CD4-positive, CD25-positive, alpha-beta regulatory T cell (primary cell): ENCODE data around the gene STARD10. TPM values are rescaled to one million over a fixed set of nuclear protein-coding genes. Genes with fewer than 3 reads are reported as not detected.
"Not testable (repeated sequence)": the region's sequence is repeated elsewhere in the genome, so short reads cannot be mapped to it uniquely, and the experiment has no call there.

ENCODE experiments used
- ATAC-seq, 2 donors: fragments of 150-1000 bp; cut with Tn5 transposase; one replicate each; pipeline ENCODE4 v1.10.0; 2021; ENCODE audit warnings: low read depth in 2 of 2, moderate number of reproducible peaks in 2 of 2, moderate library complexity in 1 of 2
- DNase-seq, 3 donors: peaks; one replicate each; pipeline versions ENCODE4 v3.0.0 to v3.0.0-alpha.2; 2012 to 2022; ENCODE audit warnings: mixed read lengths in 1 of 3
- H3K27ac ChIP-seq: one replicate; pipeline ENCODE4 v1.7.0; 2013; ENCODE audit warnings: mild to moderate bottlenecking, low read length; ENCODE audit not compliant: insufficient read depth, poor library complexity, severe bottlenecking
- H3K27me3 ChIP-seq: one replicate; pipeline ENCODE4 v1.7.0; 2013; ENCODE audit warnings: low read length; ENCODE audit not compliant: control insufficient read depth, insufficient read depth
- H3K36me3 ChIP-seq: one replicate; pipeline ENCODE4 v1.7.0; 2013; ENCODE audit warnings: mild to moderate bottlenecking, low read length, moderate library complexity; ENCODE audit not compliant: control insufficient read depth, insufficient read depth
- H3K4me1 ChIP-seq: 2 replicates; pipeline ENCODE4 v1.7.0; 2013; ENCODE audit warnings: mild to moderate bottlenecking, low read length; ENCODE audit not compliant: insufficient read depth, control insufficient read depth, poor library complexity, severe bottlenecking
- H3K4me3 ChIP-seq: one replicate; pipeline ENCODE4 v1.7.0; 2013; ENCODE audit warnings: low read depth, mild to moderate bottlenecking, low read length, moderate library complexity
- H3K9me3 ChIP-seq, 2 experiments: 1 replicate in 1 of 2; 2 replicates in 1 of 2; pipeline ENCODE4 v1.7.0; 2013; ENCODE audit warnings: low read length in 2 of 2, mild to moderate bottlenecking in 1 of 2, moderate library complexity in 1 of 2; ENCODE audit not compliant: control insufficient read depth in 2 of 2
- H3K27ac Mint-ChIP-seq, 3 donors: one replicate each; pipeline ENCODE4 v1.8.0; 2020 to 2022; ENCODE audit warnings: mild to moderate bottlenecking in 3 of 3, mixed read lengths in 3 of 3, moderate library complexity in 2 of 3
- H3K27me3 Mint-ChIP-seq: one replicate; pipeline ENCODE4 v1.8.0; 2022; ENCODE audit warnings: mild to moderate bottlenecking, mixed read lengths
- H3K36me3 Mint-ChIP-seq: one replicate; pipeline ENCODE4 v1.8.0; 2020; ENCODE audit warnings: mixed read lengths
- H3K4me1 Mint-ChIP-seq, 4 donors: one replicate each; pipeline ENCODE4 v1.8.0; 2020 to 2022; ENCODE audit warnings: mixed read lengths in 4 of 4, mild to moderate bottlenecking in 1 of 4
- H3K4me3 Mint-ChIP-seq, 4 donors: one replicate each; pipeline ENCODE4 v1.8.0; 2020 to 2022; ENCODE audit warnings: mild to moderate bottlenecking in 4 of 4, mixed read lengths in 4 of 4, moderate library complexity in 3 of 4
- H3K9me3 Mint-ChIP-seq, 7 donors: one replicate each; pipeline ENCODE4 v1.8.0; 2020 to 2022; ENCODE audit warnings: mixed read lengths in 7 of 7, mild to moderate bottlenecking in 3 of 7, moderate library complexity in 2 of 7
- polyA plus RNA-seq, 4 donors: library from polyadenylated mRNA; unstranded; fragments of 300-500 nt; fragmentation: Illumina TruSeq; gene quantifications; one replicate each; pipeline ENCODE4 v1.2.3, GENCODE V29; 2021
- total RNA-seq: library from RNA; stranded (reverse); gene quantifications from one replicate; pipeline ENCODE4 v1.2.3, GENCODE V29; 2022

STARD10 gene
- total and polyA plus RNA-seq, 5 donors from 2014 or later, result 11.2 to 16.8 (median 13.9) TPM

- Histone ChIP-seq H3K4me1 (peaks cover 19% of the 10 kb centered on the region), H3K36me3 (no peaks in the 10 kb centered on the region), H3K9me3 (no peaks in the 10 kb centered on the region), H3K27ac (peak overlapping the region; percentile 99), H3K4me3 (peak overlapping the region; percentile 82), H3K27me3 (no peaks in the 10 kb centered on the region)
- Mint-ChIP-seq H3K4me3 (peak overlapping the region; percentile 95 to 99 (median 98)), H3K27ac (peak overlapping the region; percentile 96 to 100 (median 99)), H3K36me3 (no peaks in the 10 kb centered on the region), H3K27me3 (no peaks in the 10 kb centered on the region), H3K9me3 (no peaks in the 10 kb centered on the region), H3K4me1 (peaks cover 10 to 29% (median 21%) of the 10 kb centered on the region in 4 donors)
- DNase-seq (peak in 1 of 3 donors; percentile 12), ATAC-seq (no peak)
Measured at GRCh38 chr11:72793076-72793424, 797 bp downstream of the STARD10 start.

- Histone ChIP-seq H3K4me1 (peaks cover 19% of the 10 kb centered on the region), H3K36me3 (no peaks in the 10 kb centered on the region), H3K4me3 (peak overlapping the region; percentile 82), H3K27me3 (no peaks in the 10 kb centered on the region), H3K9me3 (no peaks in the 10 kb centered on the region), H3K27ac (peak overlapping the region; percentile 99)
- Mint-ChIP-seq H3K4me3 (peak overlapping the region; percentile 51 to 99 (median 96)), H3K27ac (peak overlapping the region; percentile 96 to 100 (median 99)), H3K36me3 (no peaks in the 10 kb centered on the region), H3K4me1 (peaks cover 10 to 29% (median 21%) of the 10 kb centered on the region in 4 donors), H3K9me3 (no peaks in the 10 kb centered on the region), H3K27me3 (peaks cover 4% of the 10 kb centered on the region)
- DNase-seq (no peak), ATAC-seq (no peak)
Measured at GRCh38 chr11:72792437-72793021, 1.3 kb downstream of the STARD10 start.

DNA sequence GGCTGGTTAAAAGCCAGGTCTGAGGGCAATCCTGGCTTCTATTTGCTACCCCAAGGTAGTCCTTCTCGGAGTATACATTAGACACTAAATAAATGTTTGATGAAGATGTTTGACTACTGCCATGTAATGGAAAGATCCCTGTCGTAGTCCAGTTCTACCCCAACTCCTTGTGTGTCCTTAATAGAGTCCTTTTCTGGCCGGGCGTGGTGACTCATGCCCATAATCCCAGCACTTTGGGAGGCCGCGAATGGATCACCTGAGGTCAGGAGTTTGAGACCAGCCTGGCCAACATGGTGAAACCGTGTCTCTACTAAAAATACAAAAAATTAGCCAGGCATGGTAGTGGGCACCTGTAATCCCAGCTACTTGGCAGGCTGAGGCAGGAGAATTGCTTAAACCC, 2.6 kb downstream of the STARD10 start:
- peak overlapping the region in 1 of 4 donors; percentile 51 for H3K4me3 Mint-ChIP-seq
- not testable (repeated sequence) for ATAC-seq, H3K9me3 Mint-ChIP-seq, H3K27ac ChIP-seq, DNase-seq, H3K27me3 ChIP-seq, H3K27me3 Mint-ChIP-seq, H3K36me3 ChIP-seq, H3K36me3 Mint-ChIP-seq, H3K4me3 ChIP-seq, H3K9me3 ChIP-seq
- H3K4me1 ChIP-seq, result peaks cover 19% of the 10 kb centered on the region
- peaks cover 10 to 29% (median 21%) of the 10 kb centered on the region in 4 donors for H3K4me1 Mint-ChIP-seq
- peak overlapping the region in 2 of 3 donors; percentile 48 to 73 for H3K27ac Mint-ChIP-seq

DNA sequence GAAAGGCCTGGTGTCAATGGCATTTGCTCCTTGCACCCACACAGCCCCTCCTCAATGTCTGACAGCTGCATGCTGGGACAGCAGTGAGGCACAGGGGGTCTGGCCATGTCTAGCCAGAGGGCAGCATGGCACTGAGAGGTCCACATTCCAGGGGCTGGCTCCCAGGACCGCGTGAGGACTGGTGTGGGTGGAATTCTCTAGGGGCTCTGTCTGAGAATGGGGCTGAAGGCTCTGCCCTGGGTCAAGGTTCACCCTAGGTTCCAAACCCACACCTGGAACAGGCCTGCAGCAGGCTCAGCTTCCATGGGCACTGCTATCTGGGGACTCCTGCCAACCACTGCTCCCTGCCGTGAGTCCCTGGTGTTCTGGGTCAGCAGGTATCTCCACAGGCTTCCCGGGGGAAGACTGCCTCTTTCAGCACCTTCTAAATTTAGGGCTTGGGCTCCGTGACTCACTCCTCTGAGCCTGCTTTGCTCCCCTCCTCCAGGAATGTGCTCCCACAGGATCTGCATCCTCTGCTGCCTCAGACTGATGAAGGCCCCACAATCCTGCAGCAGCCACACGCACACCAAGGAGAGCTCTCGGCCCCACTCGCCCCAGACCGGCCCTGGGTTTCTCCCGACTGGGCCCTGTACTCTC, 4.2 kb downstream of the STARD10 start:
- DNase-seq (no peak), ATAC-seq (no peak)
- Mint-ChIP-seq H3K4me3 (peak overlapping the region in 1 of 4 donors; percentile 32), H3K36me3 (no peaks in the 10 kb centered on the region), H3K27me3 (peaks cover 4% of the 10 kb centered on the region), H3K4me1 (peaks cover 7 to 29% (median 19%) of the 10 kb centered on the region in 4 donors), H3K9me3 (no peaks in the 10 kb centered on the region), H3K27ac (no peak overlapping the region)
- Histone ChIP-seq H3K4me3 (no peak overlapping the region), H3K27me3 (no peaks in the 10 kb centered on the region), H3K4me1 (peaks cover 18% of the 10 kb centered on the region), H3K9me3 (no peaks in the 10 kb centered on the region), H3K27ac (no peak overlapping the region), H3K36me3 (no peaks in the 10 kb centered on the region)

DNA sequence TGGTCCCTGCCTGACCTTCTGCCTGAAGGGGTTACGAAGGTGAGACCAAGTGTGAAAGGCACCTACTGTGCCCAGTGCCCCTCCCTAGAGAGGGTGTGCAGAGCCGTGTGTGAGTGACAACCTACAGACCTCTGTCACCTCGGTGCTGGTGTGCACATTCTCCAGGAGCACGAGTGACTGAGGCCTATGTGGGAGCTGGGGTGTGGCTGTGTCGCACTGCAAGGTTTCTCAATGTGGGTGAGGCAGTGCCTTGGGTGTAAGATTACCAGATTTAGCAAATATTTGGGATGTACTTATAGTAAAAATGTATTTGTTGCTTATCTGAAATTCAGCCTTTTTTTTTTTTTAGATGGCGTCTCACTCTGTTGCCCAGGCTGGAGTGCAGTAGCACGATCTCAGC, 5.6 kb downstream of the STARD10 start:
- no peaks in the 10 kb centered on the region for H3K36me3 Mint-ChIP-seq
- Histone ChIP-seq H3K4me1 (peaks cover 7% of the 10 kb centered on the region), H3K4me3 (no peak overlapping the region), H3K9me3 (no peaks in the 10 kb centered on the region), H3K36me3 (no peaks in the 10 kb centered on the region), H3K27me3 (no peaks in the 10 kb centered on the region), H3K27ac (no peak overlapping the region)
- peaks cover under 1 to 19% (median 9%) of the 10 kb centered on the region in 4 donors for H3K4me1 Mint-ChIP-seq
- H3K9me3 Mint-ChIP-seq, result no peaks in the 10 kb centered on the region
- peaks cover 4% of the 10 kb centered on the region for H3K27me3 Mint-ChIP-seq
- no peak for ATAC-seq
- H3K27ac Mint-ChIP-seq, result peak overlapping the region in 1 of 3 donors; percentile 60
- no peak overlapping the region for H3K4me3 Mint-ChIP-seq
- DNase-seq, result no peak

GRCh38 chr11:72787216-72788104, 6.4 kb downstream of the STARD10 start:
- peak overlapping the region in 1 of 4 donors; percentile 61 for H3K4me3 Mint-ChIP-seq

GRCh38 chr11:72786305-72787215, 7.3 kb downstream of the STARD10 start:
- no peaks in the 10 kb centered on the region for H3K36me3 Mint-ChIP-seq
- peak overlapping the region in 2 of 4 donors; percentile 51 to 61 for H3K4me3 Mint-ChIP-seq
- H3K4me3 ChIP-seq, result no peak overlapping the region
- H3K9me3 Mint-ChIP-seq, result no peaks in the 10 kb centered on the region
- no peaks in the 10 kb centered on the region for H3K9me3 ChIP-seq
- H3K4me1 ChIP-seq, result peaks cover 7% of the 10 kb centered on the region
- peaks cover 0 to 18% (median 8%) of the 10 kb centered on the region in 4 donors for H3K4me1 Mint-ChIP-seq
- H3K27ac ChIP-seq, result no peak overlapping the region
- no peaks in the 10 kb centered on the region for H3K36me3 ChIP-seq
- H3K27me3 Mint-ChIP-seq, result peaks cover 4% of the 10 kb centered on the region
- no peak for ATAC-seq
- no peaks in the 10 kb centered on the region for H3K27me3 ChIP-seq
- peak overlapping the region in 1 of 3 donors; percentile 12 for H3K27ac Mint-ChIP-seq
- no peak for DNase-seq

More at GRCh38 chr11:72787216-72788104, 6.4 kb downstream of the STARD10 start:
- Mint-ChIP-seq H3K27ac (peak overlapping the region in 1 of 3 donors; percentile 60), H3K4me1 (peaks cover 0 to 15% (median 6%) of the 10 kb centered on the region in 4 donors), H3K9me3 (no peaks in the 10 kb centered on the region), H3K27me3 (peaks cover 4% of the 10 kb centered on the region), H3K36me3 (no peaks in the 10 kb centered on the region)
- H3K4me3 ChIP-seq, result no peak overlapping the region
- peaks cover under 1% of the 10 kb centered on the region for H3K4me1 ChIP-seq
- H3K36me3 ChIP-seq, result no peaks in the 10 kb centered on the region
- no peaks in the 10 kb centered on the region for H3K27me3 ChIP-seq
- H3K27ac ChIP-seq, result no peak overlapping the region
- H3K9me3 ChIP-seq, result no peaks in the 10 kb centered on the region
- ATAC-seq (peak in 1 of 2 donors; percentile 13), DNase-seq (no peak)
